ENCODE results near the gene FOS. TPM values are rescaled to one million over a fixed set of nuclear protein-coding genes. Genes with fewer than 3 reads are reported as not detected.

Gene FOS
- total and polyA plus RNA-seq, 2 of the 13 experiments (the other 11 are each of a cell fraction or from before 2014, with no cell fraction given) = 15.9 to 24.2 TPM

GRCh38 chr14:75278422-75279152 lies at the start of gene FOS (continued):
- peak; percentile 58; the same call in 1 of the 2 replicates for TF ChIP-seq BORCS8-MEF2B (CRISPR knock-in tag; IDR thresholded peaks at IDR 0.05)
- no peak for TF ChIP-seq ZNF367 (CRISPR knock-in tag; IDR thresholded peaks at IDR 0.05; ENCODE audit: borderline replicate concordance)
- peak; percentile 2; the same call in 1 of the 2 replicates for TF ChIP-seq NCOR1 (IDR thresholded peaks at IDR 0.05; ENCODE audit: borderline replicate concordance, low read length)
- TF ChIP-seq TBX3 (IDR thresholded peaks at IDR 0.05; ENCODE audit: borderline replicate concordance) = peak; percentile 46; the same call in 1 of the 2 replicates
- peak; percentile 41; the same call in 1 of the 2 replicates for TF ChIP-seq CBFB (CRISPR knock-in tag; IDR thresholded peaks at IDR 0.05)
- TF ChIP-seq FOSL2 (CRISPR knock-in tag; IDR thresholded peaks at IDR 0.05) = peak; percentile 31
- TF ChIP-seq ZNF10 (CRISPR knock-in tag; IDR thresholded peaks at IDR 0.05; ENCODE audit: borderline replicate concordance, low read depth) = no peak
- TF ChIP-seq, protein P1, sequence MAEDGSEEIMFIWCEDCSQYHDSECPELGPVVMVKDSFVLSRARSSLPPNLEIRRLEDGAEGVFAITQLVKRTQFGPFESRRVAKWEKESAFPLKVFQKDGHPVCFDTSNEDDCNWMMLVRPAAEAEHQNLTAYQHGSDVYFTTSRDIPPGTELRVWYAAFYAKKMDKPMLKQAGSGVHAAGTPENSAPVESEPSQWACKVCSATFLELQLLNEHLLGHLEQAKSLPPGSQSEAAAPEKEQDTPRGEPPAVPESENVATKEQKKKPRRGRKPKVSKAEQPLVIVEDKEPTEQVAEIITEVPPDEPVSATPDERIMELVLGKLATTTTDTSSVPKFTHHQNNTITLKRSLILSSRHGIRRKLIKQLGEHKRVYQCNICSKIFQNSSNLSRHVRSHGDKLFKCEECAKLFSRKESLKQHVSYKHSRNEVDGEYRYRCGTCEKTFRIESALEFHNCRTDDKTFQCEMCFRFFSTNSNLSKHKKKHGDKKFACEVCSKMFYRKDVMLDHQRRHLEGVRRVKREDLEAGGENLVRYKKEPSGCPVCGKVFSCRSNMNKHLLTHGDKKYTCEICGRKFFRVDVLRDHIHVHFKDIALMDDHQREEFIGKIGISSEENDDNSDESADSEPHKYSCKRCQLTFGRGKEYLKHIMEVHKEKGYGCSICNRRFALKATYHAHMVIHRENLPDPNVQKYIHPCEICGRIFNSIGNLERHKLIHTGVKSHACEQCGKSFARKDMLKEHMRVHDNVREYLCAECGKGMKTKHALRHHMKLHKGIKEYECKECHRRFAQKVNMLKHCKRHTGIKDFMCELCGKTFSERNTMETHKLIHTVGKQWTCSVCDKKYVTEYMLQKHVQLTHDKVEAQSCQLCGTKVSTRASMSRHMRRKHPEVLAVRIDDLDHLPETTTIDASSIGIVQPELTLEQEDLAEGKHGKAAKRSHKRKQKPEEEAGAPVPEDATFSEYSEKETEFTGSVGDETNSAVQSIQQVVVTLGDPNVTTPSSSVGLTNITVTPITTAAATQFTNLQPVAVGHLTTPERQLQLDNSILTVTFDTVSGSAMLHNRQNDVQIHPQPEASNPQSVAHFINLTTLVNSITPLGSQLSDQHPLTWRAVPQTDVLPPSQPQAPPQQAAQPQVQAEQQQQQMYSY (CRISPR knock-in tag; IDR thresholded peaks at IDR 0.05) = 0 out of 2 replicates have a peak, but pooled peaks have one; percentile 20
- peak; percentile 80; the same call in 2 of the 3 replicates for TF ChIP-seq MXI1 (IDR thresholded peaks at IDR 0.05; ENCODE audit: borderline replicate concordance, low read depth, low read length)
- TF ChIP-seq ZNF792 (CRISPR knock-in tag; IDR thresholded peaks at IDR 0.05) = no peak
- TF ChIP-seq TBL1XR1 (IDR thresholded peaks at IDR 0.05; ENCODE audit: borderline replicate concordance, low read length, partially characterized antibody) = peak; percentile 56
- TF ChIP-seq ZFY (CRISPR knock-in tag; IDR thresholded peaks at IDR 0.05) = peak; percentile 36; the same call in 1 of the 2 replicates
- TF ChIP-seq ZNF777 (CRISPR knock-in tag; IDR thresholded peaks at IDR 0.05) = peak; percentile 47; the same call in 1 of the 2 replicates
- TF ChIP-seq ZNF501 (CRISPR knock-in tag; IDR thresholded peaks at IDR 0.05) = peak; percentile 69; the same call in 1 of the 2 replicates
- peak; percentile 71; the same call in 1 of the 2 replicates for TF ChIP-seq ZNF598 (CRISPR knock-in tag; IDR thresholded peaks at IDR 0.05; ENCODE audit: borderline replicate concordance)
- no peak for TF ChIP-seq GABPA (IDR thresholded peaks at IDR 0.05; ENCODE audit: low read depth, low read length)
- peak; percentile 40; the same call in 1 of the 2 replicates for TF ChIP-seq GABPA (CRISPR knock-in tag; IDR thresholded peaks at IDR 0.05; ENCODE audit: low read depth)
- no peak for TF ChIP-seq FOXK1 (CRISPR knock-in tag; IDR thresholded peaks at IDR 0.05; ENCODE audit: borderline replicate concordance, low read depth)
- TF ChIP-seq MYPOP (CRISPR knock-in tag; IDR thresholded peaks at IDR 0.05) = peak; percentile 33; the same call in 1 of the 2 replicates
- TF ChIP-seq ZNF33B (CRISPR knock-in tag; IDR thresholded peaks at IDR 0.05) = peak; percentile 88; the same call in 1 of the 2 replicates
- TF ChIP-seq ARNT2 (CRISPR knock-in tag; IDR thresholded peaks at IDR 0.05; ENCODE audit: low read depth) = 0 out of 2 replicates have a peak, but pooled peaks have one; percentile 24
- TF ChIP-seq, protein P2, sequence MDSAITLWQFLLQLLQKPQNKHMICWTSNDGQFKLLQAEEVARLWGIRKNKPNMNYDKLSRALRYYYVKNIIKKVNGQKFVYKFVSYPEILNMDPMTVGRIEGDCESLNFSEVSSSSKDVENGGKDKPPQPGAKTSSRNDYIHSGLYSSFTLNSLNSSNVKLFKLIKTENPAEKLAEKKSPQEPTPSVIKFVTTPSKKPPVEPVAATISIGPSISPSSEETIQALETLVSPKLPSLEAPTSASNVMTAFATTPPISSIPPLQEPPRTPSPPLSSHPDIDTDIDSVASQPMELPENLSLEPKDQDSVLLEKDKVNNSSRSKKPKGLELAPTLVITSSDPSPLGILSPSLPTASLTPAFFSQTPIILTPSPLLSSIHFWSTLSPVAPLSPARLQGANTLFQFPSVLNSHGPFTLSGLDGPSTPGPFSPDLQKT (CRISPR knock-in tag; IDR thresholded peaks at IDR 0.05; ENCODE audit: borderline replicate concordance) = peak; percentile 99; the same call in 1 of the 2 replicates
- peak; percentile 60 for TF ChIP-seq HNRNPLL (IDR thresholded peaks at IDR 0.05; ENCODE audit: low read depth, low read length, poor library complexity, severe bottlenecking)
